ENCODE data around the gene BIRC6.

DNA sequence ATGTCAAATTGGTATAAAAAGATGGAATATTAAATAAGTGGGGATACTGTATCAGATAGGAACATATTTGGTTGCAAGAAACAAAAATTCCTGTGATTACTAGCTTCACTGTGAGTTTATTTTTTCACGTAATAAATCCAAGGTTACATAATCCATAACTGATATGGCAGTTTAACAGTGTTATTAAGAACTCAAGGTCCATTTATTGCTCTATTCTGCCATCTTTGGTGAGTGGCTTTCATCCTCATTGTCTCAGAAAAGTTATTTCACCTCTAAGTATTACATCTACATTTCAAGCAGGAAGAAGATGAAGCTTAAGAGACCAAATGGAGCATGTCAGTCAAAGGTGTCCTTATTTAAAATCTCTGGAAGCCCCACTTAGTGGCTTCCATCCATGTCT is 41.9 kb upstream of the BIRC6 start:
- TF ChIP-seq, protein P1, sequence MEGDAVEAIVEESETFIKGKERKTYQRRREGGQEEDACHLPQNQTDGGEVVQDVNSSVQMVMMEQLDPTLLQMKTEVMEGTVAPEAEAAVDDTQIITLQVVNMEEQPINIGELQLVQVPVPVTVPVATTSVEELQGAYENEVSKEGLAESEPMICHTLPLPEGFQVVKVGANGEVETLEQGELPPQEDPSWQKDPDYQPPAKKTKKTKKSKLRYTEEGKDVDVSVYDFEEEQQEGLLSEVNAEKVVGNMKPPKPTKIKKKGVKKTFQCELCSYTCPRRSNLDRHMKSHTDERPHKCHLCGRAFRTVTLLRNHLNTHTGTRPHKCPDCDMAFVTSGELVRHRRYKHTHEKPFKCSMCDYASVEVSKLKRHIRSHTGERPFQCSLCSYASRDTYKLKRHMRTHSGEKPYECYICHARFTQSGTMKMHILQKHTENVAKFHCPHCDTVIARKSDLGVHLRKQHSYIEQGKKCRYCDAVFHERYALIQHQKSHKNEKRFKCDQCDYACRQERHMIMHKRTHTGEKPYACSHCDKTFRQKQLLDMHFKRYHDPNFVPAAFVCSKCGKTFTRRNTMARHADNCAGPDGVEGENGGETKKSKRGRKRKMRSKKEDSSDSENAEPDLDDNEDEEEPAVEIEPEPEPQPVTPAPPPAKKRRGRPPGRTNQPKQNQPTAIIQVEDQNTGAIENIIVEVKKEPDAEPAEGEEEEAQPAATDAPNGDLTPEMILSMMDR (IDR thresholded peaks at IDR 0.05): no peak
- no peak for TF ChIP-seq POLR2A (IDR thresholded peaks at IDR 0.05)

Measured in uterus (tissue), 2 donors.